ENCODE data around the gene ZBTB7C. TPM values are rescaled to one million over a fixed set of nuclear protein-coding genes. Genes with fewer than 3 reads are reported as not detected.

ZBTB7C gene
- total RNA-seq, 2 donors from 2014 or later, result 0.04 to 0.40 TPM

- Mint-ChIP-seq H3K27me3 (peaks cover 3% of the 10 kb centered on the region), H3K27ac (no peak overlapping the region), H3K36me3 (ENCODE audit: low read depth) (no peaks in the 10 kb centered on the region), H3K9me3 (no peaks in the 10 kb centered on the region), H3K4me1 (no peaks in the 10 kb centered on the region), H3K4me3 (no peak overlapping the region)
- no peak for ATAC-seq (replicated peaks)
Measured at GRCh38 chr18:48079885-48080284, 329.3 kb downstream of the ZBTB7C start.

DNA sequence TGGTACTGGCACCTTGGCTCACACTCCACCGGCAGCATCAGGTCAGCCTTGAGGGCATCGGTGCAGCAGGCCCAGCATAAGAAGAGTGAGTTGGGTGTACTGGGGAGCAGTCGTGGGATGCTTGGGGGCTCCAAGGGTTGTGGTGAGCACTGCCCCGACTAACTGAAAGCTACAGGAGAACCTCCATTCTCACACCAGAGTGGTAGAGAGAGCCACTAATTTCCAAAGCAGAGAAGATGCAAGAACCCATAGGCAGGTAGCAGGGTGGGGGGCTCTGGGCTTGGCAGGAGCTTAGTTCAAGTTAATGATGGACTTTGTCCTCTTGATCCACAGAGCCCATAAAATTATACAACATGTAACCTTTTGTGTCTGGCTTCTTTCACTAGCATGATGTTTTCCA is 330.7 kb downstream of the ZBTB7C start:
- no peak for ATAC-seq (replicated peaks)
- Mint-ChIP-seq H3K27me3 (peaks cover 5% of the 10 kb centered on the region), H3K9me3 (no peaks in the 10 kb centered on the region), H3K27ac (no peak overlapping the region), H3K4me3 (no peak overlapping the region), H3K4me1 (no peaks in the 10 kb centered on the region), H3K36me3 (ENCODE audit: low read depth) (no peaks in the 10 kb centered on the region)

DNA sequence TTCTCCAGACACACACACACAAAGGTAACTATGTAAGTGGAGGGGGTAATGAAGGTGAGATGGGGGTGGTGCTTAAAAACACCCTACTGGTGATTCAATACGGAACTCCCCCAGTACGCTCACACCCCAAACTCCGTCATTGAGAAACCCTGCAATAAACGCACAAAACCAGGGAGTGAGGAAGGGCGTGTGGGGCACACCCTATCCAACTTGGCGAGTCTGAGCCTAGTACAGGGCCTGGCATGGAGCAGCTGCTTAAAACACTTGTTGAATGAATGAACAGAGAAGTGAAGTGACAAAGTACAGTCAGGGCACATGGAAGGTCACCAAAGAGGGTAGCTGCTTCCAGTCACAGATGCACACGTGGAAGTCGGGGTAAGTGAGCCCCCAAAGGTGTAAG is 331.9 kb downstream of the ZBTB7C start:
- Mint-ChIP-seq H3K9me3 (no peaks in the 10 kb centered on the region), H3K4me1 (no peaks in the 10 kb centered on the region), H3K27me3 (peaks cover 8% of the 10 kb centered on the region), H3K27ac (no peak overlapping the region), H3K4me3 (no peak overlapping the region), H3K36me3 (ENCODE audit: low read depth) (no peaks in the 10 kb centered on the region)
- ATAC-seq (replicated peaks), result no peak

GRCh38 chr18:48076461-48076860 is 332.7 kb downstream of the ZBTB7C start:
- ATAC-seq (replicated peaks), result no peak
- Mint-ChIP-seq H3K4me3 (no peak overlapping the region), H3K36me3 (ENCODE audit: low read depth) (no peaks in the 10 kb centered on the region), H3K27ac (no peak overlapping the region), H3K9me3 (no peaks in the 10 kb centered on the region), H3K4me1 (no peaks in the 10 kb centered on the region), H3K27me3 (peaks cover 14% of the 10 kb centered on the region)

- Mint-ChIP-seq H3K9me3 (no peaks in the 10 kb centered on the region), H3K27ac (no peak overlapping the region), H3K4me1 (no peaks in the 10 kb centered on the region), H3K27me3 (peaks cover 16% of the 10 kb centered on the region), H3K36me3 (ENCODE audit: low read depth) (no peaks in the 10 kb centered on the region), H3K4me3 (no peak overlapping the region)
- no peak for ATAC-seq (replicated peaks)
Measured at GRCh38 chr18:48075707-48076093, 333.5 kb downstream of the ZBTB7C start.

- H3K27me3 Mint-ChIP-seq, result peaks cover 17% of the 10 kb centered on the region
- no peaks in the 10 kb centered on the region for H3K9me3 Mint-ChIP-seq
- no peak overlapping the region for H3K27ac Mint-ChIP-seq
- no peak overlapping the region for H3K4me3 Mint-ChIP-seq
- H3K4me1 Mint-ChIP-seq, result no peaks in the 10 kb centered on the region
- ATAC-seq (replicated peaks), result no peak
- H3K36me3 Mint-ChIP-seq (ENCODE audit: low read depth), result no peaks in the 10 kb centered on the region
Measured at GRCh38 chr18:48074929-48075706, 334.1 kb downstream of the ZBTB7C start.

- no peaks in the 10 kb centered on the region for H3K4me1 Mint-ChIP-seq
- H3K4me3 Mint-ChIP-seq, result no peak overlapping the region
- H3K36me3 Mint-ChIP-seq (ENCODE audit: low read depth), result no peaks in the 10 kb centered on the region
- peaks cover 17% of the 10 kb centered on the region for H3K27me3 Mint-ChIP-seq
- H3K9me3 Mint-ChIP-seq, result no peaks in the 10 kb centered on the region
- no peak for ATAC-seq (replicated peaks)
- no peak overlapping the region for H3K27ac Mint-ChIP-seq
Measured at GRCh38 chr18:48073211-48073930, 335.8 kb downstream of the ZBTB7C start.

DNA sequence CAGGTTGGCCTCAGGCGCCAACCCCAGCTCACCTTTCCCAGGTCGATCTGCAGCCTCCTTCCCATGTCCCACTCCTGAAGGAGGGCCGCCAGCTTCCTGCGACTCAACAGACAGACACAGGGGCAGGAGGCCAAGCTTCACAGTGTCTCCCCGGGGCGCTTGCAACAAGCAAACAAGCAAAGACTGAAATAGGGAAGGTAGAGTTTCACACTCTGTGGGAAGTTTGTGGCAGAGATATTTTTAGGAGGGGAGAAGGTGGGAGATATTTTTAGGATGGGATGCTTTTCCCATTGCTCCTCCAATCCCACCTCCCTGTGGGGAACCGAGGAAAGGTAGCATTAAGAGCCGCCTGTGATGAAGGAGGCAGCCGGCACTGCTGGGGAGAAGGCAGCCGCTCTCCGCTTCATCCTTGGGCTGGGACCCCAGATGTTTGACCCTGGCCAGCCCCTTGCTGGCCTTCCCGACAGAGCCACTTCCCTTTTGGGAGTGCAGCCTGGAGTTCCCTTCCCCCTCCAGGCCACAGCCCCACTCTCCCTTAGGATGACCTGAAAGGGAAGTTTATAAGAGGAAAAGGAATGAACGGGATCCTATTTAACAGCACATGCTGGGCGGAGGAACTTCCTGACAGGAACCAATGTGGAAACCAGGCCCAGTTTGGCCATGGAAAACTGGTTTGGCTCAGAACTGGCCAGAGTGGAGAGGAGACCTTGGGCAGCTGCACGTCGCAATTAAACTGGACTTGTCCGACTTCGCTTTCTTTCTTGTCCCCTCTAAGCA is 336.6 kb downstream of the ZBTB7C start:
- no peak overlapping the region for H3K4me3 Mint-ChIP-seq
- no peaks in the 10 kb centered on the region for H3K36me3 Mint-ChIP-seq (ENCODE audit: low read depth)
- no peak overlapping the region for H3K27ac Mint-ChIP-seq
- no peaks in the 10 kb centered on the region for H3K9me3 Mint-ChIP-seq
- H3K4me1 Mint-ChIP-seq, result no peaks in the 10 kb centered on the region
- ATAC-seq (replicated peaks), result no peak
- H3K27me3 Mint-ChIP-seq, result peaks cover 17% of the 10 kb centered on the region

DNA sequence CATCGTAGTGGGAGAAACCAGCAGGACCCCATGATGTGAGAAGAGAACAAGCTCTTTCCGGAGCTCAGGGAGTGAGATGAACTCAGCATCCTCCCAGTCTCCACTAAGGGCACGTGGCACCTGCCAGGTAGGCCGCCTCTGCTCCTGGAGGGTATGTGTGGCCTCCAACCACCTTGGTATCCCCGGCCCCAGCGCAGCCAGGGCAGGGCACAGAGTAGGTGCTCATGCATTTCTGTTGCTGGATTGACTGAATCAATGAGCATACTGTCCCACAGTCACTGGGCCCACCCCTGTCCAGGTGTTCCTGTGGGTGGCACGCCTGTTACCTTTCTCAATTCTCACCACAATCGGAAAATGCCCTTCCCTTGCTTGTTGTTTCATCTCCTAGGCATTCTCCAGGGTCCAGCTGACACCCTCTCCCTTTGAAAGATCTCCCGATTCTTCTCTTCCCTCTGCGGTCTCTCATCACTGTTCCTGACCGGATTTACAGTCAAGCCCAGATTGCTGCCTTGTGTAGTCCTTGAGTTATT is 340.2 kb downstream of the ZBTB7C start:
- peaks cover 11% of the 10 kb centered on the region for H3K27me3 Mint-ChIP-seq
- H3K4me1 Mint-ChIP-seq, result no peaks in the 10 kb centered on the region
- H3K27ac Mint-ChIP-seq, result no peak overlapping the region
- H3K36me3 Mint-ChIP-seq (ENCODE audit: low read depth), result no peaks in the 10 kb centered on the region
- no peaks in the 10 kb centered on the region for H3K9me3 Mint-ChIP-seq
- no peak for ATAC-seq (replicated peaks)
- no peak overlapping the region for H3K4me3 Mint-ChIP-seq

DNA sequence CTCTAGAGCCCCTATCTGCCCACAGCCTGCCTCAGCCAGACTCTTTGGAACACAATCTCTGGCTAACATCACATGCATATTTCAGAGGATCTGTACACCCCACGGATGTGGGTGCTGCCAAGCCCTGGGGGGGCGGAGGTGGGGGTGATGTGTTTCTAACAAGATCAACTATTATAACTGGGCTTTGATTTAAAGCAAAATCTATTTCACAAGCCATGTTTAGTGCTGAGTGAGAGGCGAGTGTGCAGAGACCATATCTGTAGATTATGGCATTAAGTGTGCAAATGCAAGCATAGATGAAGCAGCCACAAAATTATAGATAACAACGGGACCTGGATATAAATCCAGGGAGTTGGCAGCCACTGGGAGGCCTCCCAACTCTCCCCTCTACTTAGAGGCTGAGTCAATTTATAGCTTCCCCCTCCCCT is 342.9 kb downstream of the ZBTB7C start:
- Mint-ChIP-seq H3K27ac (no peak overlapping the region), H3K27me3 (peaks cover 7% of the 10 kb centered on the region), H3K36me3 (ENCODE audit: low read depth) (no peaks in the 10 kb centered on the region), H3K4me1 (no peaks in the 10 kb centered on the region), H3K9me3 (no peaks in the 10 kb centered on the region), H3K4me3 (no peak overlapping the region)
- ATAC-seq (replicated peaks), result no peak

GRCh38 chr18:48065601-48065995 is 343.6 kb downstream of the ZBTB7C start:
- H3K4me1 Mint-ChIP-seq, result peaks cover 1% of the 10 kb centered on the region
- no peak overlapping the region for H3K4me3 Mint-ChIP-seq
- no peak for ATAC-seq (replicated peaks)
- no peaks in the 10 kb centered on the region for H3K9me3 Mint-ChIP-seq
- H3K27ac Mint-ChIP-seq, result no peak overlapping the region
- H3K36me3 Mint-ChIP-seq (ENCODE audit: low read depth), result no peaks in the 10 kb centered on the region
- H3K27me3 Mint-ChIP-seq, result peaks cover 6% of the 10 kb centered on the region

DNA sequence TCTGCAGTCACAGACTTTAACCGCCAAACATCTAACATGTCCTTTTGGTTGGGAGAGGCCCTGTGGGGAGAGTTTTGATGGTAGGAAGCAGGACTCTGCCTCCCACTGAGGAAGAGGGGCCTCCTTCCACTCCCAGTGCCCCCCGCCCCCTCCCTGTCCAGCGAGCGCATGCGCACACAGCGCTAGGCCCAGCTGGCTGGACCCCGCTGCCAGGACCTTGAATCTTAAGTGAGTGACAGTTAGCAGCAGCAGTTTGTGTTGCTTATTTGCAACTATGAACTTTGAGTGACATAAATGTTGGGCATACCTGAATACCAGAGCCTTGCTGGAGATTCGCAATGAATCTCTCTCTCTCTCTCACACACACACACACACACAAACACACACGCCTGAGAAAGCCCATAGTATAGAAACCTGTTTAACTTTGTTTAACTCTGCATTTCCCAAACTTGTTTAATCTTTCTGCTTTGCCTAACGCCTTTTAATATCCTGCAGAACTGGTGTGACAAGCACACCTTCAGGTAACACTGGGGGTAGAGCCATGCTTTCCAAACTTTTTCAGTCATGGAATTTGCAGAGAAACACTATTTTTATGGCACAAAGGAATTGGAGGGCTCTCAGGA is 344.1 kb downstream of the ZBTB7C start:
- no peak for ATAC-seq (replicated peaks)
- Mint-ChIP-seq H3K4me1 (peaks cover 3% of the 10 kb centered on the region), H3K9me3 (no peaks in the 10 kb centered on the region), H3K36me3 (ENCODE audit: low read depth) (no peaks in the 10 kb centered on the region), H3K27ac (no peak overlapping the region), H3K27me3 (peaks cover 10% of the 10 kb centered on the region), H3K4me3 (no peak overlapping the region)

DNA sequence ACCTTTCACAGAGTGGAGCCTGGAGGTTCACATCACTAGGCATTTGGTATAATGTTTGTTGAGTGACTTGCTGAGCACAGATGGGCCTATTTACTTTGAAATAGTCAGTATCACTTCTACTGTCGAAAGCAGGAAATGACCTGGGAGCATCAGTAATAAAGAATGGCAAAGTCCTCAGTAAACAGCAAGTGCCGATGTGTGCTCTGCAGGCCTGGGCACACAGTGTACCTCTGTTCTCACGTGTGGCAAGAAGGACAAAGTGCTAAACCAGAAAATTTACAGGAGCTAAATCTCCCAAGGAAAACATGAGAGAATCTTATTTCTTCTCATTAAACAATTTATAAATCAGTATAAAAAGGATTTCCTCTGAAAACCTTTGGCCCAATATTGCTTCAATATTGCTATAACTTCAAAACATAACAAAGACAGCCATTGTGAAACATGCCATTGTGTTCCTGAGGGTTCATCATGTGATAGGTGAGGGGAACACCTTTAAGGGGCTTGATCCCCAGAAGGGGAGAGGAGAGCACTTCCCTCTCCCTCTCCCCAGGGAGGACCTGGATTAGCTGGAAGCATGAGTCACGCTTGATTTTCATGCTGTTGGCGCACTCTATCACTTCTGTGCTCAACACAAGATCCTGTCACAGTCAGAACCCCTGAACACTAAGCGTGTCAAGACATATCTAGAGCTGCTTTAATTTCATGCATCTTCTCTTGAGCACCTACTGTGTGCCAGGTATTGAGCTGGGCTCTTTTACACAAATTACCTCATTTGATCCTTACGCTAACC is 347.2 kb downstream of the ZBTB7C start:
- no peak for ATAC-seq (replicated peaks)
- peaks cover 3% of the 10 kb centered on the region for H3K9me3 Mint-ChIP-seq
- H3K4me1 Mint-ChIP-seq, result peaks cover 3% of the 10 kb centered on the region
- no peak overlapping the region for H3K4me3 Mint-ChIP-seq
- H3K27me3 Mint-ChIP-seq, result peaks cover 33% of the 10 kb centered on the region
- no peak overlapping the region for H3K27ac Mint-ChIP-seq
- H3K36me3 Mint-ChIP-seq (ENCODE audit: low read depth), result no peaks in the 10 kb centered on the region
